Coronary artery (tissue), 2 donors: ENCODE results near the gene TWF2.

ENCODE experiments used
- DNase-seq: peaks from one replicate; pipeline ENCODE4 v3.0.0-alpha.2; 2017; ENCODE audit warnings: low spot score
- H3K27ac ChIP-seq, 2 donors: fragments of 200-600 bp; sonication (generic); one replicate each; pipeline ENCODE4 v1.5.1; 2016 to 2019
- H3K4me3 ChIP-seq: fragments of 200-600 bp; sonication (generic); 2 replicates; pipeline ENCODE4 v1.5.1; 2016; ENCODE audit warnings: mild to moderate bottlenecking, moderate library complexity
- CTCF ChIP-seq: fragments of 200-600 bp; sonication (generic); IDR thresholded peaks from one replicate; pipeline ENCODE4 v1.5.1; 2019; ENCODE audit warnings: antibody characterized with exemption

TWF2 gene

GRCh38 chr3:52200981-52201679, 37.8 kb downstream of the TWF2 start:
- H3K27ac ChIP-seq = no peak overlapping the region
- TF ChIP-seq CTCF = no peak
- no peak overlapping the region for H3K4me3 ChIP-seq
- DNase-seq = no peak

GRCh38 chr3:52198643-52199608, 40.0 kb downstream of the TWF2 start:
- Histone ChIP-seq H3K4me3 (peak overlapping the region; percentile 93), H3K27ac (peak overlapping the region; percentile 80 to 88)
- no peak for TF ChIP-seq CTCF
- DNase-seq = no peak

GRCh38 chr3:52197842-52198625, 40.9 kb downstream of the TWF2 start, which contains the start of gene ALAS1:
ALAS1 (plus strand) TSS chr3:52198160; CDS start chr3:52199242, 1,082 bp downstream.
- TF ChIP-seq CTCF = no peak
- H3K4me3 ChIP-seq = peak within 1 kb of the TSS; percentile 93
- DNase-seq = peak; percentile 91
- H3K27ac ChIP-seq = peak within 1 kb of the TSS; percentile 80 to 88

- DNase-seq = no peak
- TF ChIP-seq CTCF = no peak
- Histone ChIP-seq H3K4me3 (peak overlapping the region; percentile 93), H3K27ac (peak overlapping the region; percentile 80 to 88)
These were observed 41.5 kb downstream of the TWF2 start for GRCh38 chr3:52197499-52197841.

- peak overlapping the region in 1 of 2 donors; percentile 88 for H3K27ac ChIP-seq
- no peak for TF ChIP-seq CTCF
- no peak for DNase-seq
- no peak overlapping the region for H3K4me3 ChIP-seq
These were observed 42.0 kb downstream of the TWF2 start for GRCh38 chr3:52196977-52197376.

GRCh38 chr3:52195823-52196331, 43.1 kb downstream of the TWF2 start:
- peak overlapping the region; percentile 10 to 69 for H3K27ac ChIP-seq
- TF ChIP-seq CTCF = no peak
- no peak for DNase-seq

More at GRCh38 chr3:52195823-52196331, 43.1 kb downstream of the TWF2 start:
- no peak overlapping the region for H3K4me3 ChIP-seq
